Midbrain (tissue), 1 donor: ENCODE results near the gene RNASE12.
"Not testable (repeated sequence)": the region's sequence is repeated elsewhere in the genome, so short reads cannot be mapped to it uniquely, and the experiment has no call there.

Source experiments
- DNase-seq: peaks from one replicate; lab custom pipeline; 2025; lab: John Stamatoyannopoulos, UW

The RNASE12 gene, protein sequence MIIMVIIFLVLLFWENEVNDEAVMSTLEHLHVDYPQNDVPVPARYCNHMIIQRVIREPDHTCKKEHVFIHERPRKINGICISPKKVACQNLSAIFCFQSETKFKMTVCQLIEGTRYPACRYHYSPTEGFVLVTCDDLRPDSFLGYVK

GRCh38 chr14:20591235-20591634, at the start of gene RNASE12:
Gene RNASE12 (minus strand): TSS chr14:20591376. CDS start chr14:20590723, 653 bp downstream.
- no peak for DNase-seq

GRCh38 chr14:20632831-20633691, 41.9 kb upstream of the RNASE12 start:
- peak; percentile 31 for DNase-seq

- no peak for DNase-seq
These were observed 41.3 kb upstream of the RNASE12 start for GRCh38 chr14:20632448-20632830.

GRCh38 chr14:20631880-20632389, 40.8 kb upstream of the RNASE12 start:
- DNase-seq: peak; percentile 21

DNA sequence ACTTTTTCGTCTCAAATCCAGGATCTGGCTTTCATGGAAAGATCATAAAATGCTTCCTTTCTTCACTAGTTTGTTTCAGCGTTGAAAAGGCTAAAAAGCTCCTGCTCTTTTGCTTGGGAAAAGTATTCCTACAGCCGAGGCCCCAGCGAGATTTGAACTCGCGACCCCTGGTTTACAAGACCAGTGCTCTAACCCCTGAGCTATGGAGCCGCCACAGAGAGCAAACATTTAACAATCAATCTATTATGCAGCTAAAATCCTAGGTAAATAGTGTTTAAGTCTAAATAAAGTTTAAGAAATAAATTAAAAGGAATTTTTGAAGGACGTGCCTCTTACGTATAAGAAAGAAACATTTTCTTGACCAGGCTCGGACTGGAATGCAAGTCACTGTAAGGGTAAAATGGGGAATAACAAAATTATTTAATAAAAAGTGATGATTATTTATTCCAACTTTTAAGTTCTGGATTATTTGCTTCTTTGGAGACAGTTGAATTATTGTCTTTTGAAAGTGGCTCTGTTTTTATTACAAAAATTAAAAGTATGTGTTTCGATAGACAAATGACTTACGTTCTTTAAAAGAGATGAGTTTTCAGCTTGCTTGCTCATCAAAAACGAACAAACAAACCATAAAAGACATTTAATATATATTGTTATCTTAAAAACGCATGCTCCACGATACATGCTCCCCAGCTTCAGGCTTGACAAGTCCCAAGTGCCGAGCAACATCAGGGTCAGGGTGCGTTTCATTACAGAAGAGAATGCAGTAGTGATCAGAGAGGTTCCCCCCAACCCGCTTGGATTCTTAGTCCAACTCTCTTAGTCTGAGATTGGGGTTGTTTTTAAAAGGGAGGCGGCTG, 40.1 kb upstream of the RNASE12 start:
- peak; percentile 47 for DNase-seq

DNA sequence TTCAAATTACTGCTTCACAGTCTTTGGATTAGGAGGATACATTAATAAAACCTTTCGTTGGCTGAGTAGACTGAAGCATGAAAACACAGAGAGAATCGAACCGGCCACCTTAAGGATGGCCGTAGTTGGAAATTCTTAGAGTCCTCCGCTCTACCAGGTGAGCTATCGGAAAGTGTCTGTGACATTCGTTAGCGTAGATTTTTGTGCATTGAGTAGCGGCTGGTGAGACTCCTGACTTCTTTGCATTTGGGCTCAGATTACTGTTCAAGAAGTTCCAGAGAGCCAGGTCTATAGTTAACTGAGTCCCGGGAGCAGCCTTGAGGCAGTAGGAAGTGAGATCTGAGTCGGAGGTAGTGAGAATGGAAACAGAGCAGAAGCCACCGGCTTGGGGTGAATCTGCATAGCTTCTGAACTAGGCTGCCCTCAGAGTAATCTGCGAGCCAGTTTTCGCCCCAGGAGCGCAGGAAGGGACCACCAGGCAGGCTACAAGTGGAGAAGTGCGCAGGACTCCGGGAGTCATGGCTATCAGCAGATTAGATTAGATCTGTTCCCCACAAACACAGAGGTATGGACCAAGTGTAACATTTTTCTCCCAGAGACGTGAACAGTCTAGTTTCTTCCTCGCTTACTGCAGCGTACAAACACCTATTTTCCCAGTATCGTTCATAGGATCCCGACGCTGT, 39.3 kb upstream of the RNASE12 start:
- peak; percentile 47 for DNase-seq

GRCh38 chr14:20628063-20628854, 37.1 kb upstream of the RNASE12 start:
- no peak for DNase-seq

DNA sequence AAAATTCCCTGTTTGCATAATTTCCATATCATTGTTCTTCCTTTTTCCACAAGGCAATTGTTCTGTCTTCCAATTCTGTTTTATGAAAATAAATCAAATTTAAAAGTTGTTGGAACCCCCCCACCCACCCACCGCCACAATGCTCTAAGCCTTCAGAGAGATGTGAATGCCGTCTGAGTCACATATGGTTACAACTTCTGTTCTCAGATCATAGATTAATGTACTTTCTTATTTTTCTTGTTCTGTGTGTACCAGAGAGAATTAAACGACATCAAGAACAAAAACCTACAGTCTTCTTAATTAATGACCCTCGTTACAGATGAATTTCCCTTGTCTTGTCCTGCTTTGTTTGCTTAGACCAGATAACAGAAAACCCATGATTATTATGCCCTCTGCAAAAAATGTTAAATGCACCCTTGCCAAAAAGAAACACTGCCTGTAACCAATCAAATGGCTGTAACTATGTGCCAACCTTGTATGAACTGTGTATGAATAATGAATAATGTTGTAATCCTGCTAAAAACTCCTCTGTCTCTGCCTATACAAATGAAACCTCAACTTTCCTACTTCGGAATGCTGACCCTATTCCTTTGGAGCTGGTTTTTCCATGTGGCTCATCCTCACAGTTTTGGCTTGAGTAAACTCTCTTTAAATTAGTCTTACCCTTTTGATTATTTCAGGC, 36.3 kb upstream of the RNASE12 start:
- DNase-seq: no peak

- DNase-seq: no peak
These were observed 35.1 kb upstream of the RNASE12 start for GRCh38 chr14:20626274-20626673.

DNA sequence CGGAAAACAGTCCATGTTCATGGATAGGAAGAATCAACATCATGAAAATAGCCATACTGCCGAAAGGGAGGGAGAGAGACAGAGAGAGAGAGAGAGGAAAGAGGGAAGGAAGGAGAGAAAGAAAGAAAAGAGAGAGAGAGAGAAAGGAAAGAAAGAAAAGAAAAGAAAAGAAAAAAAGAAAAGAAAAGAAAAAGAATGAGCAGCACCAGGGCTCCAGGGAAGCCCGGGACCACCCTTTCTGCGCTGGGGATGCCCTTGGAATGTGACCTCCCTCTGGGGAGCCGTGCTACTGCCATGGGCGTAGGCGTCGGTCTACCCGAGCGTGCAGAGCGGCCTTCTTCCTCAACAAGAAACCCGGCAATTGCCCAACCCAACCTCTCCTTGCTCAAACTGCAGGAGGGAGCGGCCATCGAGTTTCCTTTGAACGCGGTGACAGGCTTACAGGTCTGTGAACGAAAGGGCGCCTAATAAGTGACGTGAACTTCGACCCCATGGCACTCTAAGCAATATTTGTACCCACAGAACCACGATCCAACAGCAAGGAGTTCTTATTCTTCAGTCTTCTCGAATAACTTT, 33.4 kb upstream of the RNASE12 start:
- no peak for DNase-seq

DNA sequence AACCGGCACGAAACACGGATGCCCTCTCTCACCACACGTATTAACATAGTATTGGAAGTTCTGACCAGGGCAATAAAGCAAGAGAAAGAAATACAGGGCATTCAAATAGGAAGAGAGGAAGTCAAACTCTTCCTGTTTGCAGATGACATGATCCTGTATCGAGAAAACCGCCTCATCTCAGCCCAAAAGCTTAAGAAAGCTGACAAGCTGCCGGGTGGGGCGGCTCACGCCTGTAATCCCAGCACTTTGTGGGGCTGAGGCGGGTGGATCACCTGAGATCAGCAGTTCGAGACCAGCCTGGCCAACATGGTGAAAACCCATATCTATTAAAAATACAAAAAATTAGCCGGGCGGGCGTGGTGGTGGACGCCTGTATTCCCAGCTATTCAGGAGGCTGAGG, 32.6 kb upstream of the RNASE12 start:
- no peak for DNase-seq

DNA sequence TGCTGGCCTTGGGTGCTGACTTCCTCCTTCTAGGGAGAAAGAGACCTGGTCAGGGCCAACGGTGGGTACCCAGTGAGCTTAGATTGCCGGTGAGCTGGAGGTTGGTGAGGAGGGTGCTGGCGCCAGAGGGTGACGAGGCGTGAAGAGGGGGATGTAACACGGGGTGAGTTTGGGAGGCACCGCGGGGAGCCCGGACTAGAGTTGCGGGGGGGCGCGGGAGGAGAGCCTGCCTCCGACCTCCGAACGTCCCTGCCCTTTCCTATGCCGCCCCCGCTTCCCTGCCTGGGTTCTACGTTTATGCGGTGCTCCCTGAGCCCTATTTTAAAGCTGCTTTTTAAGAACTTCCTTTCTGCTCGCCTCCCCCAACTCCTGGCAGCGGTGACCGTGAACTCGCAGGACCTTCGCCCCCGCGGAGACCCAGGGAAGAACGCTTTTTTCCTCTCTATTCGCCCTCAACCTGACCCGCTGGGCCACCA, 31.7 kb upstream of the RNASE12 start:
- no peak for DNase-seq

GRCh38 chr14:20620798-20621478, 29.8 kb upstream of the RNASE12 start:
- no peak for DNase-seq

GRCh38 chr14:20619688-20620087, 28.5 kb upstream of the RNASE12 start:
- DNase-seq: not testable (repeated sequence)

DNA sequence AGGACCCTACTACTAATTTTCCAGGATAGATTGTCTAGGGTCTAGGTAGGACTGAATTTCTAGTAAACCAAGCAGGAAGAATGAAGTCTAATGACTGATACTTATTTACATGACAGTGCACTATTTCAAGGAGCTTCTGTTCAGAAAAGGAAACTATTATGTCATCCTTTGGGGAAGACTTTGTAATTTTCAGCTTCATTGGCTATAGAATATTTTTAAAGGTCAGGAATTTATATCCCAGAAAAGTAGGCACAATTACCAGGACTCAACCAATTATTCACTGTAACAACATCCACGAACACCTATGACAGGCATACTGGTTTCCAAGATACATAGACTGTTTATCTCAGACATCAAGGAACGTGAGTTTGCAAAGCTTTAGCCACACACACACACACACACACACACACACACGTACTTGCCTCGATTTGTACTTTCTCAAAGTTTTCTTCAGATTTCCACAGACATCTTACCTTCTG, 27.1 kb upstream of the RNASE12 start:
- no peak for DNase-seq

DNA sequence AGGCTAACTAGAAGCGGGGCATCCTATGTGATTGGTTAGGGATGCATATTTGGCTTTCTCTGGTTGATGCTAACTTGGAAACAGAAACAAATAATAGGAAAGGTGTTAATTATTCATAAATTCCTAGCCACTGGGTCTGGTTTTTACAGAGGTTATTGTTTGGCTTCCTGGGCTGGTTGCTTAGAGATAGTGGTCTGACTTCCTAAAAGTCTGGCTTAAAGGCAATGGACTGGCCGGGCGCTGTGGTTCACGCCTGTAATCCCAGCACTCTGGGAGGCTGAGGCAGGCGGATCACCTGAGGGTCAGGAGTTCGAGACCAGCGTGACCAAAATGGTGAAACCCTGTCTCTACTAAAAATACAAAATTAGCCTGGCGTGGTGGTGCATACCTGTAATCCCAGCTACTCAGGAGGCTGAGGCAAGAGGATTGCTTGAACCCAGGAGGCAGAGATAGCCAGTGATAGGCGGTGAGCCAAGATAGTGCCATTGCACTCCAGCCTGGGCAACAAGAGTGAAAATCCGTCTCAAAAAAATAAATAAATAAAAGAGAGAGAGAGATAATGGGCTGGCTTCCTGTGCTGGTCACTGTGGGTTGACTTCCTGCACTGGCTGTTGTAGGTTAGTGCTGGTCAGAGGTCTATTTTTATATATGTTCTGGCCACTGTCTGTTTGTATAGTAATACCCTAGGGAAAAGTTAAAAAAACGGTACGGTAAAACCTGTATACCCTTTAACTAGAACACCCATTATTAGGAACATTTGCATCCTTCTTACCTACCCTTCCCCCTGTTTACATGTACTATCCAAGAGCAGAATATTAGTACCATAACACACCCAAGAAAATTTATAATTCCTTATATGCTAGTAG, 26.2 kb upstream of the RNASE12 start:
- DNase-seq: no peak

DNA sequence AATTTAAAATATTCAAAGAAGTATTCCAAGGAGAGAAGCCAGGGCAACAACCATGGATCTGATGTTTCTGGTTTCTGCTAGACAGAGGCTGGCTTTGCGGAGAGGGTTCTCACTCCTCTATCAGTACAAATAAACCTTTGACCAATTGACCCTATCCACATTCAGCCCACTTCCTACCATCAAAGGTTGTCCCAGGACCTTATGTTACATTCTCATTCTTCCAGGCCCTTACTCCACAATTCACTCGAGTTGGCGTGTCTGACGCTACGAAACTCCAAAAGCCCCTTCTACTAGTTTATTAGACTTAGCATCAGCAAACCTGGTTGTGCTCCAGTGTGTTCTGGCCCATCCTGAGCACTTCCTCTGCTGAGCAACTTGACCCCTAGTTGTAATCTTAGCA, 24.8 kb upstream of the RNASE12 start:
- DNase-seq: no peak
